B cell (primary cell): Measurements from ENCODE around the gene NBEAL1.

Experiments used
- EZH2 ChIP-seq: IDR thresholded peaks from 2 replicates; pipeline ENCODE4 v1.6.1; 2012; ENCODE audit warnings: borderline replicate concordance, low read depth, mild to moderate bottlenecking, moderate library complexity, low read length; ENCODE audit not compliant: insufficient read depth, poor library complexity, severe bottlenecking
- TF ChIP-seq, protein P1 (sequence below): fragments of 200-600 bp; IDR thresholded peaks from one replicate; pipeline ENCODE4 v1.8.0; 2022; ENCODE audit warnings: antibody characterized with exemption, mild to moderate bottlenecking

DNA sequence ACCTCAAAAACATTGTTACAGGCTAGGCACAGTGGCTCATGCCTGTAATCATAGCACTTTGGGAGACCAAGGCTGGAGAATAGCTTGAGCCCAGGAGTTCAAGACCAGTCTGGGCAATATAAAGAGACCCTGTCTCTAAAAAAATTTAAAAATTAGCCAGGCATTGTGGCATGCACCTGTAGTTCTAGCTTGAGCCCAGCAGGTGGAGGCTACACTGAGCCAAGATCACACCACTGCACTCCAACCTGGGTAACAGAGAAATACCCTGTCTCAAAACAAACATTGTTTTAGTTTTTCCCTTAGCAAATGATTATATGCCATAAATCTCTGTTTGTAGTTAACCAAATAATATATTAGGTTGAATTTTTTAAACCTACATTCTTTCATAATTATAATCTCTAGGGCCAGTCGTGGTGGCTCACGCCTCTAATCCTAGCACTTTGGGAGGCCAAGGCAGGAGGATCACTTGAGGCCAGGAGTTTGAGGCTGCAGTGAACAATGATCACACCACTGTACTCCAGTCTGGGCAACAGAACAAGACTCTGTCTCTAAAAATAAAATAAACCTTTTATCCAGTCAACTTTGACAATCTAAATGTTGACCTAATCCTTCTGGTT lies 210.9 kb downstream of the NBEAL1 start:
- no peak for TF ChIP-seq EZH2
- TF ChIP-seq, protein P1, sequence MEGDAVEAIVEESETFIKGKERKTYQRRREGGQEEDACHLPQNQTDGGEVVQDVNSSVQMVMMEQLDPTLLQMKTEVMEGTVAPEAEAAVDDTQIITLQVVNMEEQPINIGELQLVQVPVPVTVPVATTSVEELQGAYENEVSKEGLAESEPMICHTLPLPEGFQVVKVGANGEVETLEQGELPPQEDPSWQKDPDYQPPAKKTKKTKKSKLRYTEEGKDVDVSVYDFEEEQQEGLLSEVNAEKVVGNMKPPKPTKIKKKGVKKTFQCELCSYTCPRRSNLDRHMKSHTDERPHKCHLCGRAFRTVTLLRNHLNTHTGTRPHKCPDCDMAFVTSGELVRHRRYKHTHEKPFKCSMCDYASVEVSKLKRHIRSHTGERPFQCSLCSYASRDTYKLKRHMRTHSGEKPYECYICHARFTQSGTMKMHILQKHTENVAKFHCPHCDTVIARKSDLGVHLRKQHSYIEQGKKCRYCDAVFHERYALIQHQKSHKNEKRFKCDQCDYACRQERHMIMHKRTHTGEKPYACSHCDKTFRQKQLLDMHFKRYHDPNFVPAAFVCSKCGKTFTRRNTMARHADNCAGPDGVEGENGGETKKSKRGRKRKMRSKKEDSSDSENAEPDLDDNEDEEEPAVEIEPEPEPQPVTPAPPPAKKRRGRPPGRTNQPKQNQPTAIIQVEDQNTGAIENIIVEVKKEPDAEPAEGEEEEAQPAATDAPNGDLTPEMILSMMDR = peak; percentile 80
